HG03571 (cell line): ENCODE measurements around the gene JCAD.
"Not testable (repeated sequence)": the region's sequence is repeated elsewhere in the genome, so short reads cannot be mapped to it uniquely, and the experiment has no call there.

Source experiments
- ATAC-seq: cut with Tn5 transposase; IDR thresholded peaks from one replicate; pipeline ENCODE4 v1.9.1; 2021; ENCODE audit not compliant: unreplicated experiment

Gene JCAD

GRCh38 chr10:29994811-29995210 lies 64.6 kb downstream of the JCAD start:
- ATAC-seq = no peak

DNA sequence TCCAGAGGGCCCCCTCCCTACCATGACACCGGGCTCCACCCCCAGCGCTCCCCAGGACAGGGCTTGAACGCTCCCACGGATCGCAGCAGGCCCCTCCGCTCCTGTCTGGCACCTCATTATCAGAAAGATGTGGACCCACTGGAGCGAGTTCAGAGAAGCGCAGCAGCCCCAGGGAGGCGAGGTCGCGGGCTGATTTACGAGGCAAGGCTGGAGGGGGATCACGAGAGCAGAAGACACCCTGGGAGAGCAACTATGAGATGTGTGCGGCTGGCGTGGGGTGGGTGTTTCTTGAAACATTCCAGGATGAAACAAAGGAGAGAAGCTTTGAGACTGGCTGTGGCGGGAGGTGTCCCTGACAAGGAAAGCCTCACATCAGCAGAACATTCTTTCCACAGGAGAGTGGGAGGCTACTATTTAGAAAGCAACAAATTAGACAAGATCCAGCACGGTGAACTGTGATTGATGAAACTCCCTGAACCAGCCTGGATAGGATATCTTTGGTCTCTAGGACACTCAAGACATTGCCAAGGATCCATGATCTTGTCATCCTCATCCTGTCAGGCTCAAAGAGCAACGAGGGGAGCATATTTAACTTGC lies 66.0 kb downstream of the JCAD start:
- ATAC-seq = no peak

- ATAC-seq = no peak
Measured at GRCh38 chr10:29992914-29993313, 66.5 kb downstream of the JCAD start.

GRCh38 chr10:29991382-29991781 lies 68.0 kb downstream of the JCAD start:
- no peak for ATAC-seq

- no peak for ATAC-seq
Measured at GRCh38 chr10:29987471-29987870, 71.9 kb downstream of the JCAD start.

GRCh38 chr10:29982997-29983648 lies 76.3 kb downstream of the JCAD start:
- no peak for ATAC-seq

DNA sequence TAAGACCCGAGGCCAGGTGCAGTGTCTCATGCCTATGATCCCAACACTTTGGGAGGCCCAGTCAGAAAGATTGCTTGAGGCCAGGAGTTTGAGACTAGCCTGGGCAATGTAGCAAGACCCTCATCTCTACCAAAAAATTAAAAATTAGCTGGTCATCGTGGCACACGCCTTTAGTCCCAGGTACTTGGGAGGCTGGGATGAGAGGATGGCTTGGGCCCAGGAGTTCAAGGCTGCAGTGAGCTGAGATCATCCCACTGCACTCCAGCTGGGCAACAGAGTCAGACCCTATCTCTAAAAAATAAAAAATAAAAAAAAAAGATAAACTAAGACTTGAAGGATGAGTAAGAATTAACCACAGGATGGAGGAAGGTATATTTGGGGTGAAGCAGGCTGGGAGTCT lies 77.9 kb downstream of the JCAD start:
- no peak for ATAC-seq

DNA sequence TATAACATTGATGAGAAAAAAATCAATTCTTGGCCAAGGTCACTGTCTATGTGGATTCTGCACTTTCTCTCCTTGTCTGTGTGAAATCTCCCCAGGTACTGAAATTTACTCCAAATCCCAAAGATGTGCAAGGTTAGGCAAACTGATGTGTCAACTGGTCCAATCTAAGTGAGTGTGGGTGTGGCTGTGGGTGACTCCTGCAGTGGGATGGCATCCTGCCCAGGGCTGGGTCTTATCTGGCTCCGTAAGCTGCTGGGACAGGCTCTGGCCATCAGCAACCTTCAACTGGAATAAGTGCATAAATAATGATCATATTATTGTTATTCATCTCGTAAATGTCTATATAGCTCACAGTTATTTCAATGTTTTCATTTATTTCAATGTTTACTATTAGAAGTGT lies 79.3 kb downstream of the JCAD start:
- no peak for ATAC-seq

- not testable (repeated sequence) for ATAC-seq
Measured at GRCh38 chr10:29979421-29979779, 80.0 kb downstream of the JCAD start.

GRCh38 chr10:29977171-29977570 lies 82.2 kb downstream of the JCAD start:
- ATAC-seq = no peak

- no peak for ATAC-seq
Measured at GRCh38 chr10:29976134-29976533, 83.3 kb downstream of the JCAD start.

DNA sequence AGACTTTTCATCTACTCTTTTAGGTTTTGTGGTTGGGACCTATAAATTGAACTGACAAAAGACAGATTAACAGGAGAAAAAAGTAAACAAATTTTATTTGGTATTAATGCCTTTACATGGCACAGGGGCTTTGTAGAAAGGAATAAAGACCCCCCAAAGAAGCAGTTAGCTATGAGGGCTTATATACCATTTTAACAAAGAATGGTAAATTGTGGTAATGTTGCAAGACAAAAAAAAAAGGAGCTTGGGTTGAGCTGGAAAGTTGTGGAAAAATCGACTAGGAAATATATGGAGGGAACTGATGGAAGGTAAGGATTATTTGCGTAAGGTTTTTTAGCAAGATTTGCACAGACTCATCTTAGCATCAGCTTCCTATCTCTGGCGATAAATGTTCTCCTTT lies 84.6 kb downstream of the JCAD start:
- ATAC-seq = no peak

DNA sequence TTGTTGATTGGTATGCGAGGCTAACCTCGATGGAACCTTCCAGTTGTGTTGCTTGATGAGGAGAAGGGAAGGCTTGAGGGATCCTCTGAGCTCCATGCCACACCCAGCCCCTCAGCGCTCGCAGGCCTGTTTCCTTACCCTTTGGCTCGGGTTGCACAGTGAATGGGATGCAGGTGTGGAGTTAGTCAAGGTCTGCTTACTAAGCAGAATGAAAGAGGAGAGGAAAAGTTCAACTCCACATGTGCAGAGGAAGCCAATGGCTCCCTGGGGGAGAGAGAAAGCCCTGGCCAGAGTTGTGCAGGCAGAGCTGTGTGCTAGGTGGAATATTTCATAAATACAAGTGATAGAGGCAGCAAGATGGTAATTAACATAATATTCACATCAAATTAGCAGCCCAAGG lies 85.5 kb downstream of the JCAD start:
- no peak for ATAC-seq

DNA sequence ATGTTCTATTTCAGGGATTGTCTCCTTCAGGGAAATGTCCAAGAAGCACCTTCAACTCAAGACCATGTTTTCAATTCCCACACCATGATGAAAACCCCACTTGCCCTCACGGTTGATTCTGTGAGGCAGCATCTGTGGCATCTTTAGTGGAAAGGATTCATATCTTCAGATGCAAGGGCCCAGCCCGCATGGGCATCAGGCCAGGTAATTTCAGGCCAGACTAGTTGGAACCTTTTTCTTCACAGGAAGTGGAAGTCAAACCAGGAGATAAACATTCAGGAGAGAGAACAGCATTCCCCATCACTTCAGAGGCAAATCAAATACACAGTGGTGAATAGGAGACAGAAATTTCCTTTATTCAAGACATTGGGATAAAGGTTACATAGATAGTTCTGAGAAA lies 88.8 kb downstream of the JCAD start:
- no peak for ATAC-seq

- no peak for ATAC-seq
Measured at GRCh38 chr10:29970012-29970396, 89.4 kb downstream of the JCAD start.

- no peak for ATAC-seq
Measured at GRCh38 chr10:29969255-29970011, 90.0 kb downstream of the JCAD start.

DNA sequence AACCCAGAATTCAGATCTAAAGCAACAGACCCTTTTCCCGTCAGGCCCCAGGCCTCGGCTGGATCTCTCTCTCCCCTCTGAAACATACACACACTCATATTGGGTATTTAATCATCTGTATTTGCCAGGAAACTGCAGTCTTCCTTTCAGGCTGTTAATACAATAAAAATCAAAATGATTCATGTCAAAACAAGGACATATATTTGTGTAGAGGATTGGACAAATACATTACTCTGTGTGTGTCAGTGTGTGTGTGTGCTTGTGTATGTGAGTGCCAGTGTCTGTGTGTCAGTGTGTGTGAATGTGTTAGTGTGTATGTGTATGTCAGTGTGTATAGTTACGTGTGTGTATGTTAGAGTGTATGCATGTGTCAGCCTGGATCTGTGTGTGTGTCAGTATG lies 90.8 kb downstream of the JCAD start:
- no peak for ATAC-seq

DNA sequence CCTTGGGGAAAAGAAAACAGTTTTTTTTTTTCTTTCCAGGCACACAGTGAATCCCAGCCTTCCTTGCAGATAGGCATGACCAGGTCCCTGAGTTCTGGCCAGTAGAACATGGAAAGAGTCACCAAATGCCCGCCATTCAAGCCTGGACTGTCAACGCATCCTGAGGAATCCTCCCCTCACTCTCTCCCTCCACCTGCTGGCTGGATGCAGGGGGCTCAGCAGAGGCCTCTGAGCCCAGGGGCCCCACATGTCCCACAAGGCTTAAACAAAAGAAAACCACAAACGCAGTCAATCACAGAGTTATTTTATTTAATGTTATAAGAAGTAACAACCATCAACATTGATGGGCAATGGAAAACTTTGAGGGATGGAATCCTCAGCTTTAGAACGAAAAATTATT lies 93.1 kb downstream of the JCAD start:
- ATAC-seq = no peak
